Neuronal stem cell (in vitro differentiated cells): ENCODE measurements around the gene TAF12.

Experiments used
- DNase-seq: peaks from one replicate; pipeline ENCODE4 v3.0.0-alpha.2; 2013; ENCODE audit warnings: low spot score
- H2AFZ ChIP-seq: one replicate; pipeline ENCODE4 v1.6.1; 2013; ENCODE audit warnings: mild to moderate bottlenecking, low read length, inconsistent platforms
- H2AK5ac ChIP-seq: 2 replicates; pipeline ENCODE4 v1.6.1; 2013; ENCODE audit warnings: low read depth, mild to moderate bottlenecking, inconsistent platforms, low read length, moderate library complexity, mixed read lengths
- H2BK120ac ChIP-seq: 2 replicates; pipeline ENCODE4 v1.6.1; 2013; ENCODE audit warnings: low read depth, mild to moderate bottlenecking, inconsistent platforms, low read length, moderate library complexity, mixed read lengths
- H2BK12ac ChIP-seq: one replicate; pipeline ENCODE4 v1.6.1; 2013; ENCODE audit warnings: low read length, inconsistent platforms
- H2BK15ac ChIP-seq: 2 replicates; pipeline ENCODE4 v1.6.1; 2013; ENCODE audit warnings: mild to moderate bottlenecking, low read length, inconsistent platforms, mixed read lengths
- H2BK5ac ChIP-seq: one replicate; pipeline ENCODE4 v1.6.1; 2013; ENCODE audit warnings: inconsistent platforms, mild to moderate bottlenecking, low read length, moderate library complexity
- H3K14ac ChIP-seq: one replicate; pipeline ENCODE4 v1.6.1; 2013; ENCODE audit warnings: low read length, inconsistent platforms
- H3K18ac ChIP-seq: 2 replicates; pipeline ENCODE4 v1.6.1; 2013; ENCODE audit warnings: low read length, inconsistent platforms
- H3K23ac ChIP-seq: 2 replicates; pipeline ENCODE4 v1.6.1; 2013; ENCODE audit warnings: low read depth, mild to moderate bottlenecking, mixed read lengths, low read length, inconsistent platforms; ENCODE audit not compliant: poor library complexity
- H3K27ac ChIP-seq: replicated peaks from 3 replicates; pipeline ENCODE4 v1.5.1; 2013; ENCODE audit warnings: low read length, inconsistent platforms
- H3K27me3 ChIP-seq, 3 experiments: 2 replicates each; pipeline ENCODE4 v1.6.1; 2013; ENCODE audit warnings: low read length in 3 of 3, mild to moderate bottlenecking in 2 of 3, inconsistent platforms in 1 of 3, low read depth in 1 of 3, mixed read lengths in 1 of 3, moderate library complexity in 1 of 3; ENCODE audit not compliant: control insufficient read depth in 3 of 3, insufficient read depth in 3 of 3
- H3K36me3 ChIP-seq, 2 donors: replicated peaks in 1 of 2; 2 replicates each; pipeline ENCODE4 v1.6.1; 2013; ENCODE audit warnings: low read length in 2 of 2; ENCODE audit not compliant: control insufficient read depth in 2 of 2, insufficient read depth in 2 of 2
- H3K4ac ChIP-seq: 2 replicates; pipeline ENCODE4 v1.6.1; 2013; ENCODE audit warnings: inconsistent platforms, mild to moderate bottlenecking, low read length, moderate library complexity
- H3K4me1 ChIP-seq, 2 donors: 1 replicate in 1 of 2; 2 replicates in 1 of 2; pipeline ENCODE4 v1.6.1; 2013; ENCODE audit warnings: low read length in 2 of 2, low read depth in 1 of 2; ENCODE audit not compliant: control insufficient read depth in 2 of 2, insufficient read depth in 1 of 2
- H3K4me2 ChIP-seq: one replicate; pipeline ENCODE4 v1.6.1; 2013; ENCODE audit warnings: mild to moderate bottlenecking, low read length, inconsistent platforms; ENCODE audit not compliant: insufficient read depth, poor library complexity, severe bottlenecking
- H3K4me3 ChIP-seq, 2 donors: 2 replicates each; pipeline ENCODE4 v1.5.1; 2013; ENCODE audit warnings: low read length in 2 of 2, mild to moderate bottlenecking in 2 of 2, inconsistent platforms in 1 of 2, moderate library complexity in 1 of 2
- H3K79me1 ChIP-seq: one replicate; pipeline ENCODE4 v1.6.1; 2013; ENCODE audit warnings: low read depth, mild to moderate bottlenecking, inconsistent platforms, low read length, moderate library complexity
- H3K9ac ChIP-seq: one replicate; pipeline ENCODE4 v1.6.1; 2013; ENCODE audit warnings: mild to moderate bottlenecking, low read depth, low read length, inconsistent platforms; ENCODE audit not compliant: poor library complexity
- H3K9me3 ChIP-seq, 2 donors: replicated peaks in 1 of 2; 2 replicates each; pipeline versions ENCODE3 to v1.6.1; 2013; ENCODE audit warnings: low read length in 2 of 2, mild to moderate bottlenecking in 2 of 2, inconsistent platforms in 1 of 2, low read depth in 1 of 2, mixed read lengths in 1 of 2, moderate library complexity in 1 of 2; ENCODE audit not compliant: control insufficient read depth in 2 of 2, insufficient read depth in 1 of 2
- H4K8ac ChIP-seq: one replicate; pipeline ENCODE4 v1.6.1; 2013; ENCODE audit warnings: low read depth, mild to moderate bottlenecking, inconsistent platforms, low read length, moderate library complexity
- H4K91ac ChIP-seq: one replicate; pipeline ENCODE4 v1.6.1; 2013; ENCODE audit warnings: low read length, low read depth, mild to moderate bottlenecking, inconsistent platforms; ENCODE audit not compliant: poor library complexity
- WGBS, 2 donors: extraction: QIAGEN DNeasy Blood & Tissue Kit; methylation state at CpG; one replicate each; pipeline ENCODE4 v1.1.7; 2013; ENCODE audit warnings: missing lambda C conversion rate in 2 of 2, mixed read lengths in 1 of 2; ENCODE audit not compliant: insufficient read length in 2 of 2, insufficient replicate concordance in 1 of 2; ENCODE audit errors: extremely low coverage in 2 of 2; 5-methylcytosine and 5-hydroxymethylcytosine counted together

Gene TAF12

GRCh38 chr1:28578696-28579218, 64.1 kb downstream of the TAF12 start:
- no CpG with 5 or more reads among the region's 6 CpGs for WGBS, 2 donors
- Histone ChIP-seq H4K91ac (no peak overlapping the region), H3K4ac (no peak overlapping the region), H4K8ac (no peak overlapping the region), H3K18ac (no peak overlapping the region), H3K9me3 (no peaks in the 10 kb centered on the region), H2AK5ac (no peak overlapping the region), H3K27me3 (peaks cover 0 to 9% (median 0%) of the 10 kb centered on the region in 3 experiments), H3K4me3 (no peak overlapping the region), H3K23ac (no peak overlapping the region), H3K4me1 (peaks cover 6 to 9% of the 10 kb centered on the region in 2 donors), H2BK15ac (no peak overlapping the region), H2BK5ac (no peak overlapping the region), H2BK120ac (no peak overlapping the region), H3K14ac (no peak overlapping the region), H3K27ac (no peak overlapping the region), H2BK12ac (no peak overlapping the region), H3K36me3 (peaks cover 34 to 59% of the 10 kb centered on the region in 2 donors), H3K4me2 (no peak overlapping the region), H3K9ac (no peak overlapping the region), H2AFZ (no peak overlapping the region), H3K79me1 (peaks cover 5% of the 10 kb centered on the region)
- no peak for DNase-seq

GRCh38 chr1:28577738-28578536, 64.9 kb downstream of the TAF12 start:
- H3K27ac ChIP-seq, result no peak overlapping the region
- H3K4ac ChIP-seq, result no peak overlapping the region
- no peak overlapping the region for H3K9ac ChIP-seq
- H3K27me3 ChIP-seq, result peaks cover 0 to 6% (median 0%) of the 10 kb centered on the region in 3 experiments
- no peak overlapping the region for H3K4me3 ChIP-seq
- H3K4me1 ChIP-seq, result peaks cover 6 to 9% of the 10 kb centered on the region in 2 donors
- H4K8ac ChIP-seq, result no peak overlapping the region
- H2AK5ac ChIP-seq, result no peak overlapping the region
- no peak overlapping the region for H2BK15ac ChIP-seq
- peaks cover 5% of the 10 kb centered on the region for H3K79me1 ChIP-seq
- no peak overlapping the region for H3K4me2 ChIP-seq
- no peak overlapping the region for H2AFZ ChIP-seq
- no CpG with 5 or more reads among the region's 6 CpGs for WGBS, 2 donors
- no peak overlapping the region for H2BK120ac ChIP-seq
- H3K9me3 ChIP-seq, result no peaks in the 10 kb centered on the region
- peaks cover 37 to 66% of the 10 kb centered on the region in 2 donors for H3K36me3 ChIP-seq
- no peak overlapping the region for H3K14ac ChIP-seq
- H2BK5ac ChIP-seq, result no peak overlapping the region
- no peak overlapping the region for H3K18ac ChIP-seq
- H4K91ac ChIP-seq, result no peak overlapping the region
- H3K23ac ChIP-seq, result no peak overlapping the region
- DNase-seq, result no peak
- H2BK12ac ChIP-seq, result no peak overlapping the region

- no peak overlapping the region for H3K4me2 ChIP-seq
- H3K23ac ChIP-seq, result no peak overlapping the region
- H3K4me3 ChIP-seq, result no peak overlapping the region
- H3K18ac ChIP-seq, result no peak overlapping the region
- H3K14ac ChIP-seq, result no peak overlapping the region
- no peak overlapping the region for H3K27ac ChIP-seq
- H2BK120ac ChIP-seq, result no peak overlapping the region
- no peak for DNase-seq
- peaks cover 0 to 1% (median 0%) of the 10 kb centered on the region in 3 experiments for H3K27me3 ChIP-seq
- peaks cover 37 to 74% of the 10 kb centered on the region in 2 donors for H3K36me3 ChIP-seq
- no peak overlapping the region for H2AFZ ChIP-seq
- no CpG with 5 or more reads among the region's 1 CpG for WGBS, 2 donors
- H2BK5ac ChIP-seq, result no peak overlapping the region
- no peak overlapping the region for H4K8ac ChIP-seq
- no peak overlapping the region for H3K4ac ChIP-seq
- H2BK15ac ChIP-seq, result no peak overlapping the region
- H3K9ac ChIP-seq, result no peak overlapping the region
- H4K91ac ChIP-seq, result no peak overlapping the region
- H2AK5ac ChIP-seq, result no peak overlapping the region
- H3K79me1 ChIP-seq, result peaks cover 5% of the 10 kb centered on the region
- no peaks in the 10 kb centered on the region for H3K9me3 ChIP-seq
- no peak overlapping the region for H2BK12ac ChIP-seq
- H3K4me1 ChIP-seq, result peaks cover 6 to 9% of the 10 kb centered on the region in 2 donors
These were observed 65.7 kb downstream of the TAF12 start for GRCh38 chr1:28577052-28577678.

GRCh38 chr1:28573564-28573963, 69.3 kb downstream of the TAF12 start:
- H3K4me3 ChIP-seq, result no peak overlapping the region
- H3K9me3 ChIP-seq, result no peaks in the 10 kb centered on the region

More at GRCh38 chr1:28573564-28573963, 69.3 kb downstream of the TAF12 start:
- no peak overlapping the region for H2BK120ac ChIP-seq
- no peak overlapping the region for H3K14ac ChIP-seq
- H4K91ac ChIP-seq, result no peak overlapping the region
- no peak overlapping the region for H3K4ac ChIP-seq
- no peak overlapping the region for H3K18ac ChIP-seq
- no peak overlapping the region for H2BK5ac ChIP-seq
- peaks cover 26 to 76% of the 10 kb centered on the region in 2 donors for H3K36me3 ChIP-seq
- H3K4me2 ChIP-seq, result no peak overlapping the region
- H2AFZ ChIP-seq, result no peak overlapping the region
- H3K9ac ChIP-seq, result no peak overlapping the region
- no peak overlapping the region for H2BK15ac ChIP-seq
- H3K4me1 ChIP-seq, result no peaks in the 10 kb centered on the region
- no peak overlapping the region for H2AK5ac ChIP-seq
- H3K79me1 ChIP-seq, result no peaks in the 10 kb centered on the region
- H4K8ac ChIP-seq, result no peak overlapping the region
- H2BK12ac ChIP-seq, result no peak overlapping the region
- DNase-seq, result no peak
- H3K27me3 ChIP-seq, result no peaks in the 10 kb centered on the region
- no CpG with 5 or more reads among the region's 11 CpGs for WGBS, 2 donors
- H3K27ac ChIP-seq, result no peak overlapping the region
- no peak overlapping the region for H3K23ac ChIP-seq
